GM23338 (cell line): ENCODE measurements around the gene LTBP4. TPM values are rescaled to one million over a fixed set of nuclear protein-coding genes. Genes with fewer than 3 reads are reported as not detected.
A peak's percentile ranks its signal among the peaks of the same experiment; 100 is the strongest.
"Not testable (repeated sequence)": the region's sequence is repeated elsewhere in the genome, so short reads cannot be mapped to it uniquely, and the experiment has no call there.

ENCODE experiments used
- ATAC-seq: fragments of 200-7000 bp; cut with Tn5 transposase; 3 replicates; pipeline ENCODE4 v1.9.1; 2020
- DNase-seq: peaks from one replicate; pipeline ENCODE4 v3.0.0-alpha.2; 2015; ENCODE audit warnings: low spot score
- H2AFZ ChIP-seq: fragments of 200-600 bp; sonication (generic); 2 replicates; pipeline ENCODE4 v1.8.0; 2016; ENCODE audit warnings: antibody characterized with exemption, mild to moderate bottlenecking, moderate library complexity
- H3F3A ChIP-seq: fragments of 200-600 bp; sonication (generic); replicated peaks from 2 replicates; pipeline ENCODE4 v1.8.0; 2017; ENCODE audit warnings: antibody characterized with exemption, mixed run types, low read depth
- H3K27ac ChIP-seq: fragments of 200-600 bp; sonication (generic); 2 replicates; pipeline ENCODE4 v1.6.1; 2016; ENCODE audit warnings: low read depth
- H3K27me3 ChIP-seq: fragments of 200-600 bp; sonication (generic); 2 replicates; pipeline ENCODE4 v1.8.0; 2016; ENCODE audit warnings: mild to moderate bottlenecking, mixed run types, moderate library complexity; ENCODE audit not compliant: insufficient read depth
- H3K36me3 ChIP-seq: fragments of 200-600 bp; sonication (generic); 2 replicates; pipeline ENCODE4 v1.8.0; 2016; ENCODE audit warnings: mild to moderate bottlenecking; ENCODE audit not compliant: insufficient read depth
- H3K4me1 ChIP-seq: fragments of 200-600 bp; sonication (generic); 2 replicates; pipeline ENCODE4 v1.8.0; 2016; ENCODE audit warnings: mild to moderate bottlenecking, moderate library complexity; ENCODE audit not compliant: insufficient read depth
- H3K4me2 ChIP-seq: fragments of 200-600 bp; sonication (generic); 2 replicates; pipeline ENCODE4 v1.7.1; 2017; ENCODE audit warnings: mixed run types
- H3K4me3 ChIP-seq: fragments of 200-600 bp; sonication (generic); 2 replicates; pipeline ENCODE4 v1.6.1; 2016; ENCODE audit warnings: mixed run types
- H3K79me2 ChIP-seq: fragments of 200-600 bp; sonication (generic); replicated peaks from 2 replicates; pipeline ENCODE4 v1.8.0; 2017; ENCODE audit warnings: mild to moderate bottlenecking; ENCODE audit not compliant: insufficient read depth
- H3K9me2 ChIP-seq: fragments of 200-600 bp; sonication (generic); 2 replicates; pipeline ENCODE4 v1.8.0; 2017; ENCODE audit not compliant: insufficient read depth
- H4K20me1 ChIP-seq: fragments of 200-600 bp; sonication (generic); replicated peaks from 2 replicates; pipeline ENCODE4 v1.8.0; 2017; ENCODE audit warnings: mild to moderate bottlenecking; ENCODE audit not compliant: insufficient read depth
- H3K27ac Mint-ChIP-seq: 2 replicates; pipeline ENCODE4 v1.8.0; 2020; ENCODE audit warnings: inconsistent platforms, mild to moderate bottlenecking, moderate library complexity, mixed read lengths
- H3K27me3 Mint-ChIP-seq: 3 replicates; pipeline ENCODE4 v1.8.0; 2022; ENCODE audit warnings: low read depth, mild to moderate bottlenecking, moderate library complexity, mixed read lengths, inconsistent platforms; ENCODE audit not compliant: insufficient read depth, poor library complexity
- H3K36me3 Mint-ChIP-seq: 3 replicates; pipeline ENCODE4 v1.8.0; 2021; ENCODE audit warnings: low read depth, mild to moderate bottlenecking, inconsistent platforms, moderate library complexity, mixed read lengths
- H3K4me1 Mint-ChIP-seq: 3 replicates; pipeline ENCODE4 v1.8.0; 2020; ENCODE audit warnings: mild to moderate bottlenecking, inconsistent platforms, mixed read lengths
- H3K4me3 Mint-ChIP-seq: 3 replicates; pipeline ENCODE4 v1.8.0; 2021; ENCODE audit warnings: moderate library complexity, mild to moderate bottlenecking, inconsistent platforms, mixed read lengths
- H3K9me3 Mint-ChIP-seq: 3 replicates; pipeline ENCODE4 v1.8.0; 2020; ENCODE audit warnings: moderate library complexity, mild to moderate bottlenecking, inconsistent platforms, mixed read lengths
- CREB1 ChIP-seq: fragments of 250-450 bp; sonication (Bioruptor Pico); IDR thresholded peaks from 2 replicates; pipeline ENCODE4 v1.5.0; 2020; ENCODE audit warnings: low read depth, mild to moderate bottlenecking, moderate library complexity
- CTCF ChIP-seq, 2 experiments: fragments of 200-600 bp in 1 of 2; sonication (generic) in 1 of 2; conservative IDR thresholded peaks; 2 replicates each; pipeline versions ENCODE4 v1.5.1 to v1.6.1; 2016 to 2017; ENCODE audit warnings: antibody characterized with exemption in 2 of 2, low read depth in 2 of 2, mild to moderate bottlenecking in 2 of 2, moderate library complexity in 1 of 2
- EZH2phosphoT487 ChIP-seq: fragments of 200-600 bp; sonication (generic); IDR thresholded peaks from one replicate; pipeline ENCODE4 v1.8.1; 2018; ENCODE audit warnings: antibody characterized with exemption; ENCODE audit not compliant: unreplicated experiment
- NANOG ChIP-seq: IDR thresholded peaks from 2 replicates; pipeline ENCODE4 v1.6.1; 2016; ENCODE audit warnings: antibody characterized with exemption, borderline replicate concordance
- POLR2AphosphoS5 ChIP-seq: IDR thresholded peaks from 2 replicates; pipeline ENCODE4 v1.6.1; 2016; ENCODE audit warnings: antibody characterized with exemption, low read depth
- REST ChIP-seq: IDR thresholded peaks from one replicate; pipeline ENCODE4 v1.6.1; 2018; ENCODE audit warnings: antibody characterized with exemption; ENCODE audit not compliant: unreplicated experiment
- STAT1 ChIP-seq: IDR thresholded peaks from one replicate; pipeline ENCODE4 v1.6.1; 2016; ENCODE audit warnings: antibody characterized with exemption; ENCODE audit not compliant: unreplicated experiment
- ZNF331 ChIP-seq: fragments of 250-450 bp; sonication (Bioruptor Pico); IDR thresholded peaks from 2 replicates; pipeline ENCODE4 v1.5.0; 2020; ENCODE audit warnings: low read depth, mild to moderate bottlenecking, moderate library complexity
- polyA plus RNA-seq: library from polyadenylated mRNA; unstranded; fragments of >200 nt; fragmentation: Nextera tagmentation; extraction: Ambion mirVana; gene quantifications from 2 replicates; pipeline ENCODE4 v1.2.1, GENCODE V29; 2016
- total RNA-seq: library from RNA; depleted of rRNA; stranded (reverse); fragments of >200 nt; shearing (Covaris generic); gene quantifications from 2 replicates; pipeline ENCODE4 v1.2.3, GENCODE V29; 2014

The LTBP4 gene
- total and polyA plus RNA-seq, 2 experiments from 2014 or later: 50.3 to 65.0 TPM

GRCh38 chr19:40591724-40592123, 9.4 kb upstream of the LTBP4 start:
- H2AFZ ChIP-seq, DNase-seq, H3K27ac Mint-ChIP-seq, H4K20me1 ChIP-seq, H3K4me3 ChIP-seq, H3K9me2 ChIP-seq, H3K4me3 Mint-ChIP-seq, ATAC-seq, H3K4me2 ChIP-seq, H3F3A ChIP-seq, H3K36me3 ChIP-seq, H3K79me2 ChIP-seq, H3K27ac ChIP-seq, H3K9me3 Mint-ChIP-seq: not testable (repeated sequence)
- peaks cover 11% of the 10 kb centered on the region for H3K4me1 Mint-ChIP-seq
- peaks cover 10% of the 10 kb centered on the region for H3K4me1 ChIP-seq
- peaks cover 21% of the 10 kb centered on the region for H3K27me3 Mint-ChIP-seq
- H3K36me3 Mint-ChIP-seq: peaks cover 10% of the 10 kb centered on the region
- peaks cover 16% of the 10 kb centered on the region for H3K27me3 ChIP-seq

GRCh38 chr19:40592170-40592569, 9.0 kb upstream of the LTBP4 start:
- H3K27me3 ChIP-seq: peaks cover 19% of the 10 kb centered on the region
- H3K79me2 ChIP-seq: no peaks in the 10 kb centered on the region
- H3K4me3 ChIP-seq: no peak overlapping the region
- Mint-ChIP-seq H3K36me3 (peaks cover 6% of the 10 kb centered on the region; the same call in 1 of the 3 replicates), H3K4me3 (no peak overlapping the region), H3K27me3 (peaks cover 23% of the 10 kb centered on the region), H3K27ac (no peak overlapping the region), H3K9me3 (no peaks in the 10 kb centered on the region; the same call in 2 of the 3 replicates), H3K4me1 (peaks cover 11% of the 10 kb centered on the region)
- DNase-seq (peak; percentile 89), ATAC-seq (peak; percentile 55)
- peaks cover 11% of the 10 kb centered on the region for H3K4me1 ChIP-seq
- H4K20me1 ChIP-seq: no peaks in the 10 kb centered on the region
- H3K4me2 ChIP-seq: no peak overlapping the region
- H3F3A ChIP-seq: 0 out of 2 replicates have a peak, but pooled peaks cover 5% of the 10 kb centered on the region
- no peaks in the 10 kb centered on the region for H3K36me3 ChIP-seq
- no peak overlapping the region for H3K27ac ChIP-seq
- TF ChIP-seq CTCF (conservative IDR thresholded peaks at IDR 0.05; ENCODE audit: low read depth in 2 of 2) (no peak), REST (no peak), ZNF331 (no peak), NANOG (no peak), POLR2AphosphoS5 (peak; percentile 44; the same call in 1 of the 2 replicates), CREB1 (no peak), EZH2phosphoT487 (no peak), STAT1 (no peak)
- H3K9me2 ChIP-seq: no peaks in the 10 kb centered on the region
- H2AFZ ChIP-seq: no peak overlapping the region
